GM13976 (cell line): ENCODE measurements around the gene SNPH.

Experiments
- DNase-seq: peaks from one replicate; pipeline ENCODE4 v3.0.0; 2012; ENCODE audit warnings: low spot score
- in situ Hi-C: fragments of 300-500 bp; cut with MboI; formaldehyde crosslinking; loops from one replicate; pipeline ENCODE4 v1.12.0; 2022; ENCODE audit warnings: low sequenced_read_pairs, mixed read lengths, inconsistent platforms; ENCODE audit not compliant: unreplicated experiment
- TF ChIP-seq, protein P1 (sequence below): IDR thresholded peaks from 2 replicates; pipeline ENCODE4 v1.5.1; 2012; ENCODE audit warnings: borderline replicate concordance, mild to moderate bottlenecking; ENCODE audit not compliant: insufficient read depth; ENCODE audit errors: extremely low read depth, missing control alignments, control extremely low read depth

SNPH gene

DNA sequence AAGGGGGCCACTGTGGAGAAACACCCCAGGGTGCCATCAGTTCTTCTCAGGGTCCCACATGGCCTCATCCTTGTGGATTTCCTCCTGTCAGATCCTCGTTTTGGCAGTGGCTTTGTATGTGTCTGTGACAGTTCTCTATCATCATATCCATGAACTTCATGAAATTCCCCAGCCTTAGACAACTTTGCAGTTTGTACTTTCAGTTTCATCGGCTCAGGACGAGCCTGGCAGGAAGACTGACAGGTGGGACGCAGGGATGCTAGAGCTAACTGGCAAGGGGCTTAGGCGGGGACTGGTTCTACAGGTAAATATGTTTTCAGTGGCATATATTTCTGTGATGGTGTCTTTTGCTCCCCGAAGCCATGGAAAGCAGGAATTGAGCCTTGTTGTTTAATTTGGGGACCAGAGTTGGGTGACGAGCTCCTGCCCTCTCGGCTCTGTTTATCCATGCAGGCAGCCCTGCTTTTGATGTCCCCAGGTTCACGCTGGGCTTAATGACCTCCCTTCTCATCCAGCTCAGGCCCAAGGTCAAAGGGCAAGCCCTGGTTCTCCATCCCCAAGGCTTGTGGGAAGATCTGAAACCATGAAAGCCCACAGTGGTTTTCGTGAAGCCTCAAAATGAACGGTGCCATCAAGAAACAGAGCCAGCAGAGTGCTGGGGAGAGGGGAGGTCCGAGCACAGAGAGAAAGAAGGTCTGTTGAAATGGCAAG lies 51.6 kb downstream of the SNPH start:
- TF ChIP-seq, protein P1, sequence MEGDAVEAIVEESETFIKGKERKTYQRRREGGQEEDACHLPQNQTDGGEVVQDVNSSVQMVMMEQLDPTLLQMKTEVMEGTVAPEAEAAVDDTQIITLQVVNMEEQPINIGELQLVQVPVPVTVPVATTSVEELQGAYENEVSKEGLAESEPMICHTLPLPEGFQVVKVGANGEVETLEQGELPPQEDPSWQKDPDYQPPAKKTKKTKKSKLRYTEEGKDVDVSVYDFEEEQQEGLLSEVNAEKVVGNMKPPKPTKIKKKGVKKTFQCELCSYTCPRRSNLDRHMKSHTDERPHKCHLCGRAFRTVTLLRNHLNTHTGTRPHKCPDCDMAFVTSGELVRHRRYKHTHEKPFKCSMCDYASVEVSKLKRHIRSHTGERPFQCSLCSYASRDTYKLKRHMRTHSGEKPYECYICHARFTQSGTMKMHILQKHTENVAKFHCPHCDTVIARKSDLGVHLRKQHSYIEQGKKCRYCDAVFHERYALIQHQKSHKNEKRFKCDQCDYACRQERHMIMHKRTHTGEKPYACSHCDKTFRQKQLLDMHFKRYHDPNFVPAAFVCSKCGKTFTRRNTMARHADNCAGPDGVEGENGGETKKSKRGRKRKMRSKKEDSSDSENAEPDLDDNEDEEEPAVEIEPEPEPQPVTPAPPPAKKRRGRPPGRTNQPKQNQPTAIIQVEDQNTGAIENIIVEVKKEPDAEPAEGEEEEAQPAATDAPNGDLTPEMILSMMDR, result no peak
- DNase-seq, result no peak
- in situ Hi-C loops, result loop anchor here (10.0 kb wide), 1 partner anchor 127 kb away; no protein-coding TSS in a partner anchor

DNA sequence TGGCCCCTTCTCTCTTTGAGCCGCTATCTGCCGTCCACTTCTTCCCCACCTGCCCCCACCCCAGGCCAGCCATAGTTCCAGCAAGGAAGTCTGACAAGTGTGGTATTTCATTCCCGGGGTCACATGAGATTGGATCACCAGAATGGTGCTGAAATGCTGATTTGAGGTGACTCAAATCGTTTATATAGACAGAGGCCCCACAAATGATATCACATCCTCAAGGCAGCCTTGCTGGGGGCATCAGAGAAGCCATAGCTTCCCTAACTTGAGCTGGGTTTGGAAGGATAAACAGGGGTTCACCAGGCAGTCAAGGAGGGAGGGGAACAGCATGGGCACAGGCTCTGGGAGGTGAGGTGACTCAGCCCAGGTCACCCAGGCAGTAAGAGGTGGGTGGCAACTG lies 53.0 kb downstream of the SNPH start:
- no peak for DNase-seq
- TF ChIP-seq, protein P1, result no peak
- in situ Hi-C loops, result loop anchor here (10.0 kb wide), 1 partner anchor 126 kb away; no protein-coding TSS in a partner anchor

DNA sequence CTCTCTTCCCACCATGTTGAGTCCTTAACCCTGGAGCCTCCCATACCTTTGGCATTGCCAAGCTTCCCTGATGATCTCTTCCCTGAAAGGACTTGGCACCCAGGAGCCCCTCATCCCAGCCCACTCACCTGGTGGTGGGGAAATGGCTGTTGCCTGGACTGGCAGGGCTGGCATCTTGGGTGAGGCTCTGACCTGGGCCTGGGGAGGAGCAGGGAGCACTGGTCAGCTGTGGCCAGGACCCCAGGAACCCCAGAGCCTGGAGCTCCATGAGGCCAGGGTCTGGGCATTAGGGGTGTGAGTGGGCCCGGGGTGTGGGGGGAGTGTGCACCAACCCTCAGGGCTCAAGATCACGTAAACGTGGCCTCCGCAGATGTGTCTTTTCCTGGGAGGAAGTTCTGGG lies 53.4 kb downstream of the SNPH start:
- TF ChIP-seq, protein P1, result no peak
- DNase-seq, result no peak
- in situ Hi-C loops, result loop anchor here (10.0 kb wide), 1 partner anchor 125 kb away; no protein-coding TSS in a partner anchor

DNA sequence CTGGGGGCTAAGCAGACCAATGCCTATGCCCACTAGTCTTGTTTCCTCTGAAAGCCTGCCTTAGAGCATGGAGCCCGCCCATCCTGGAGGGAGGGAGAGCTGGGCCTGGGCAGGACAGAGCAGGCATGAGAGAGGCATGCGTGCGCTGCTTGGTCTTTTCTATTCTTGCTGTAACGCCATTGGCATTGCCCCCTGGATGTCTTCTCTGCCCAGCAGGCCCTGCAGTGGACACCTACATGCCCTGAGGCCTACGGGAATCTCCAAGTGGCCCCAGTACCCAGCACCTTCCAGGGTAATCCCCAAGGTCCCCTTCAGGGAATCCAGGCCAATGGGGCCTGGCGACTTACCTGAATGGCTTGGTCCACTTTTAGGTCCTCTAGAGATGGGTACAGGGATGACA lies 53.9 kb downstream of the SNPH start:
- TF ChIP-seq, protein P1, result no peak
- no peak for DNase-seq

DNA sequence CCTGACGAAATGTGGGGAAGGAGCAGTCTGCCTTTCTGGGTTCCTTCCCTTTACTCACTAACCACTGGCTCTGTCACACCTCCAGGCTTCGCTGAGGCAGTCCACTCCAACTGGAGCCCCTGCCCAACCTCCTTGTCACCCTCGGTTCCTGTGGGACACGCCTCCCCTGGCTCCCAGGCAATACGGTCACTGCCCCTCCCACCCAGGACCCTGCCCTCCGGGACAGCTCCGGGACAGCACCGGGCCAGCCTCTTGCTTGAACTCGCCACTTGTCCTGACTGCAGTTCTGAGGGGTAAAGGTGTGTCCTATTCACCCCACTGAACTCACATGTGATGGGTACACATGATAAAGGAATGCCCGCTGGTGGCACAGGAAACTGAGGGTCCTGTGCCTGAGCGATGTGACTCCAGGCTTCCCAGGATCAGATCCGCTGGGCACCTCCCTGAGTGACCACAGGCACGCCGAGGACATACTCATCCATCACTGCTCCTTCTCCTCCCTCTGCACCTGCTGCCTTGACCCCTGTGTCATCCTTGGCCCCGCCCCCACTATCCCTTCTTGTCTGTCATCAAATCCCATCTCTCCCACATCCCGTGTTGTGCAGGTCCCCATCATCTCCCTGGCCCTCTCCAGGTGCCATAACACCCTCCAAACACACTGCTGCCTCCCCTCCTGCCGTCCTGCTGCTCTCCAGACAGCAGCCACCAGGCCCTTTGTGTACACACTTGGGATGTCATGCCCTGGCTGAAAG lies 55.0 kb downstream of the SNPH start:
- TF ChIP-seq, protein P1, result no peak
- in situ Hi-C loops, result no loop called here
- DNase-seq, result no peak

More for the DNA sequence above, 53.9 kb downstream of the SNPH start:
- in situ Hi-C loops, result no loop called here

DNA sequence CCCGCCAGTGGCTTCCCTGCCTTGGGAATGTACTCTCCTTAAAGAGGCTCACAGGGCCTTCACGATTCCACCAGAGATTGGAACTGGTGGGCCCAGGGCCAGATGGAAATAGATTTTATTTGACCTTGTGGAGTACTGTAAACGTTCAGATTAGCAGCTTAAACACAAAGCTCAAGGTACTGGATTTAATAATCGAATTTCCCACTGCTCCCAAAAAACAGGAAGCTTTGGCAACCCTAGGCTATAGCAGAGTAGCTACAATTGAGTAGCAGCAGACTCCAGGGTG lies 55.5 kb downstream of the SNPH start:
- in situ Hi-C loops, result no loop called here
- TF ChIP-seq, protein P1, result no peak
- no peak for DNase-seq
